OCI-LY7 (cell line): ENCODE data around the gene LDLRAD4. TPM values are rescaled to one million over a fixed set of nuclear protein-coding genes. Genes with fewer than 3 reads are reported as not detected.

Source experiments
- BruUV-seq: library from RNA; stranded (reverse); fragments of 400-500 nt; replicated peaks from 2 replicates; lab custom pipeline; 2021; lab: Mats Ljungman, UMichigan
- CTCF ChIA-PET: fragments of 300-600 bp; sonication (Branson Sonifier 250); formaldehyde crosslinking; loops from one replicate; lab custom pipeline; 2022; ENCODE audit warnings: antibody characterized with exemption; ENCODE audit not compliant: unreplicated experiment; lab: Charles Lee
- POLR2A ChIA-PET: fragments of 300-600 bp; sonication (Branson Sonifier 250); formaldehyde crosslinking; loops from one replicate; lab custom pipeline; 2022; ENCODE audit warnings: antibody characterized with exemption; lab: Charles Lee
- DNase-seq: peaks from one replicate; pipeline ENCODE4 v3.0.0-alpha.2; 2015; ENCODE audit warnings: low spot score
- H2AFZ ChIP-seq: fragments of 200-600 bp; sonication (generic), shearing (Covaris generic); 2 replicates; pipeline ENCODE4 v1.6.1; 2014; ENCODE audit warnings: mild to moderate bottlenecking, antibody characterized with exemption, low read length, moderate library complexity
- H3K27ac ChIP-seq: fragments of 200-600 bp; sonication (generic); 2 replicates; pipeline ENCODE4 v1.5.1; 2014; ENCODE audit warnings: mixed run types, low read depth, mild to moderate bottlenecking, moderate library complexity, low read length, inconsistent platforms; ENCODE audit not compliant: poor library complexity, severe bottlenecking
- H3K36me3 ChIP-seq: fragments of 200-600 bp; sonication (generic); 2 replicates; pipeline ENCODE4 v1.6.1; 2014; ENCODE audit warnings: mild to moderate bottlenecking, antibody characterized with exemption, low read length, moderate library complexity, mixed read lengths; ENCODE audit not compliant: insufficient read depth
- H3K4me1 ChIP-seq: fragments of 200-600 bp; sonication (generic); 2 replicates; pipeline ENCODE4 v1.5.1; 2014; ENCODE audit warnings: mild to moderate bottlenecking, low read length; ENCODE audit not compliant: insufficient read depth, poor library complexity, severe bottlenecking
- H3K4me2 ChIP-seq: fragments of 200-600 bp; sonication (generic); 2 replicates; pipeline ENCODE4 v1.6.1; 2014; ENCODE audit warnings: mild to moderate bottlenecking, low read length
- H3K4me3 ChIP-seq: fragments of 200-600 bp; sonication (generic); 2 replicates; pipeline ENCODE4 v1.5.1; 2014; ENCODE audit warnings: mild to moderate bottlenecking, low read depth, low read length; ENCODE audit not compliant: poor library complexity, severe bottlenecking
- H3K79me2 ChIP-seq: fragments of 200-600 bp; sonication (generic); 2 replicates; pipeline ENCODE4 v1.6.1; 2016; ENCODE audit warnings: low read depth, mild to moderate bottlenecking, low read length, moderate library complexity, mixed read lengths; ENCODE audit not compliant: insufficient read depth
- H3K9me2 ChIP-seq: fragments of 200-600 bp; sonication (generic); 2 replicates; pipeline ENCODE4 v1.6.1; 2016; ENCODE audit warnings: mild to moderate bottlenecking, low read length, mixed read lengths; ENCODE audit not compliant: insufficient read depth
- H3K9me3 ChIP-seq: fragments of 200-600 bp; sonication (generic); 2 replicates; pipeline ENCODE4 v1.6.1; 2014; ENCODE audit warnings: mild to moderate bottlenecking, mixed run types, low read length, mixed read lengths
- H4K20me1 ChIP-seq: fragments of 200-600 bp; sonication (generic); 2 replicates; pipeline ENCODE4 v1.6.1; 2014; ENCODE audit warnings: mild to moderate bottlenecking, antibody characterized with exemption, low read length, moderate library complexity, mixed read lengths; ENCODE audit not compliant: insufficient read depth
- CTCF ChIP-seq: fragments of 200-600 bp; sonication (generic); conservative IDR thresholded peaks from 2 replicates; pipeline ENCODE4 v1.5.1; 2014; ENCODE audit warnings: mild to moderate bottlenecking, antibody characterized with exemption, low read length, moderate library complexity, mixed read lengths
- EZH2phosphoT487 ChIP-seq: fragments of 200-600 bp; sonication (generic); IDR thresholded peaks from 2 replicates; pipeline ENCODE4 v1.6.1; 2018; ENCODE audit warnings: low read depth, borderline replicate concordance, mild to moderate bottlenecking, mixed run types, antibody characterized with exemption, low read length, moderate library complexity, mixed read lengths
- intact Hi-C: fragments of 100-400 bp; cut with micrococcal nuclease; formaldehyde crosslinking; loops from one replicate; pipeline ENCODE4 v1.10.0; 2022; ENCODE audit not compliant: unreplicated experiment
- total RNA-seq, 2 experiments: library from RNA; depleted of rRNA in 1 of 2; stranded (reverse); fragments of >200 nt in 1 of 2; shearing (Covaris generic) in 1 of 2; gene quantifications; 2 replicates each; pipeline ENCODE4 v1.2.3, GENCODE V29; 2014 to 2022

The LDLRAD4 gene
- total RNA-seq, 2 experiments from 2014 or later = 26.2 to 43.8 TPM

DNA sequence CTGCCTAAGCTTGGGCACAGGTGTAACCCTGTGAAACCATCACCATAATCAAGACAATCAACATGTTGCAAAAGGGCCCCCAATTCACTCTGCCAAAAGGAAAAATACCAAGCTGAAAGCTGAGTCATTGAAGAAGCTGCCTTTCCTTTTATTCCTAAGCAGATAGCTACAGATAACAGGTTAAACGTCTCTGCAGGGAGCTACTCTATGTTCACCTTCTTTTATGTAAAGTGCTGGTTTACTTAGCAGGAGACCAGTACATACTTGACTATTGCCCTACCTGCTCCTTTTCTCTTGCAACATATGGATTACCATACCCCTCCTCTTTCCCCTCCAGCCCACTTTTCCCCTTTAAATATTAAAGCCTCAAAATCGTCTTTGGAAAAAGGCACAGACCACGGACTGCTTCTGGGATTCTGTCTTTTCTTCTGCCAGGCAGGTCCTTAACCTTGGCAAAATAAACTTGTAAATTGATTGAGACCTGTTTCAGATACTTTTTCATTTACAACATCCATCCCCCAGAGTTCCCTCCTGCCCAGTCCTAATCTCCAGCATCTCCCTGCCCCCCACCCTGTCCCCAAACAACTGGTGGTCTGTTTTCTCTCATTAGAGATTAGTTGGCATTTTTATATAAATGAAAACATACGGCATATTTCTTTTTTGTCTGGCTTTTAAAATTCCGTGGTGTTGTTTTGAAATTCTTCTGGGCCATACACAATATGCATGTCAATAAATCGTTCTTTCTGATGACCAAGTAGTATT is 37.8 kb upstream of the LDLRAD4 start:
- intact Hi-C loops = no loop called here
- Histone ChIP-seq H2AFZ (no peak overlapping the region), H4K20me1 (no peaks in the 10 kb centered on the region), H3K27ac (no peak overlapping the region), H3K4me1 (no peaks in the 10 kb centered on the region), H3K36me3 (no peaks in the 10 kb centered on the region), H3K4me3 (no peak overlapping the region), H3K9me3 (no peaks in the 10 kb centered on the region), H3K79me2 (no peaks in the 10 kb centered on the region), H3K9me2 (no peaks in the 10 kb centered on the region), H3K4me2 (no peak overlapping the region)
- TF ChIP-seq CTCF (no peak), EZH2phosphoT487 (no peak)
- ChIA-PET POLR2A (no interaction called here), CTCF (no interaction called here)
- no peak for DNase-seq
- no TSS peak for BruUV-seq

DNA sequence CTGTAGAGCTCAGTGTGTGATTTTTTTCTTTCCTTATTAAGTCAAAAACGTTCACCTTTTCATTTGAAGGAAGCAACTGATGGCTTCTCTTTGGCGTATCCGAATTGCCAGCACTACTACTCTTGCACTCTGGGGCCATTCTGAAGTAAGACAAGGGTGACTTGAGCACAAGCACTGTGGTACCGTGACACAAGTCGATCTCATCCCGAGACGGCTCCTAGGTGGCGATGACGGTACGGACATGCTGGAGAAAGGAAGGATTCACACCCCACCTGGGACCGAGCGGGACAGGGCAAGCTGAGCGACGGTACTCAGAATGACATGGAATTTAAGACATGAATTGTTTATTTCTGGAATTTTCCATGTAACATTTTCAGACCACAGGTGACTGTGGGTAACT is 36.8 kb upstream of the LDLRAD4 start:
- DNase-seq = no peak
- no peaks in the 10 kb centered on the region for H3K9me2 ChIP-seq
- no peaks in the 10 kb centered on the region for H3K36me3 ChIP-seq
- no peaks in the 10 kb centered on the region for H3K4me1 ChIP-seq
- H3K4me3 ChIP-seq = no peak overlapping the region
- no peaks in the 10 kb centered on the region for H3K9me3 ChIP-seq
- H3K27ac ChIP-seq = no peak overlapping the region
- no peak overlapping the region for H3K4me2 ChIP-seq
- intact Hi-C loops = no loop called here
- H3K79me2 ChIP-seq = no peaks in the 10 kb centered on the region
- TF ChIP-seq EZH2phosphoT487 = no peak
- no peak for TF ChIP-seq CTCF
- BruUV-seq = no TSS peak
- ChIA-PET CTCF (no interaction called here), POLR2A (no interaction called here)
- no peak overlapping the region for H2AFZ ChIP-seq
- no peaks in the 10 kb centered on the region for H4K20me1 ChIP-seq

- no peak overlapping the region for H3K4me3 ChIP-seq
- intact Hi-C loops = no loop called here
- no peaks in the 10 kb centered on the region for H3K79me2 ChIP-seq
- H3K36me3 ChIP-seq = no peaks in the 10 kb centered on the region
- no peak overlapping the region for H3K4me2 ChIP-seq
- no peak overlapping the region for H3K27ac ChIP-seq
- no peaks in the 10 kb centered on the region for H3K4me1 ChIP-seq
- ChIA-PET POLR2A (interaction anchor here (0.7 kb wide), 1 partner anchor 1731 kb away, joined by 3 read pairs; no protein-coding TSS in a partner anchor), CTCF (no interaction called here)
- TF ChIP-seq EZH2phosphoT487 (no peak), CTCF (no peak)
- BruUV-seq = no TSS peak
- no peaks in the 10 kb centered on the region for H3K9me3 ChIP-seq
- H2AFZ ChIP-seq = no peak overlapping the region
- H3K9me2 ChIP-seq = no peaks in the 10 kb centered on the region
- no peak for DNase-seq
- no peaks in the 10 kb centered on the region for H4K20me1 ChIP-seq
These were observed 35.2 kb upstream of the LDLRAD4 start for GRCh38 chr18:13183359-13183758.
